ENCODE measurements around the gene INSRR. TPM values are rescaled to one million over a fixed set of nuclear protein-coding genes. Genes with fewer than 3 reads are reported as not detected.

Gene INSRR
- total and polyA plus RNA-seq, 2 of the 8 experiments (the other 6 are each of a cell fraction or from before 2014, with no cell fraction given), result 0.02 TPM; not detected in 1

DNA sequence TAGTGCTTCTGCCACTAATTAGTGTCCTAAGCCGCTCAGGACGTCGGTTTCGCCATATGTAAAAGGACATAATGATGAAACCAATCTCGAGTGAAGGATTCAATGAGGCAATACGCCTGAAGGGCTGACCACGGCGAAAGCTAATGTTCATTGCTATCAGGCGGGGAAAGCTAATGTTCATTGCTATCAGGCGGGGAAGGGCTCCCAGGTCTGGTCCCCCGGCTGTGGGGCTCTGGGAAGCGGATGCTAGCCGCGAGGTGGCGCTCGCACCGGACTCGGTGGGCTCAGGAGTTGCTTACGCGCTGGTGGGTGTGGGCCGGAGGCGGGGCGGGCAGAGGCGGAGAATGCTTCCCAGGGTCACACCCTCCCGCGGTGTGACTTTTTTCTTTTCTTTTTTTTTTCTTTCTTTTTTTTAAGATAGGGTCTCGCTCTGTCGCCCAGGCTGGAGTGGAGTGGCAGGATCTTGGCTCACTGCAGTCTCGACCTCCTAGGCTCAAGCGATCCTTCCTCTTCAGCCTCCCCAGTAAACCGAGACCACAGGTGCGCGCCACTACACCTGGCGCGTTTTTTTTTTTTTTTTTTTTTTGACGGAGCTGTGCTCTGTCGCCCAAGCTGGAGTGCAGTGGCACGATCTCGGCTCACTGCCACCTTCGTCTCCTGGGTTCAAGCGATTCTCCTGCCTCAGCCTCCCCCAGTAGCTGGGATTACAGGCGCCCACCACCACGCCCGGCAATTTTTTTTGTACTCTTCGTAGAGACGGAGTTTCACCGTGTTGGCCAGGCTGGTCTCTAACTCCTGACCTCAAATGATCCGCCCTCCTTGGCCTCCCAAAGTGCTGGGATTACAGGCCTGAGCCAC lies 33.5 kb upstream of the INSRR start (continued):
- no peak for TF ChIP-seq EP300 (IDR thresholded peaks at IDR 0.05; ENCODE audit: borderline replicate concordance in 1 of 2, low read depth in 2 of 2, low read length in 2 of 2)
- TF ChIP-seq, protein P1, sequence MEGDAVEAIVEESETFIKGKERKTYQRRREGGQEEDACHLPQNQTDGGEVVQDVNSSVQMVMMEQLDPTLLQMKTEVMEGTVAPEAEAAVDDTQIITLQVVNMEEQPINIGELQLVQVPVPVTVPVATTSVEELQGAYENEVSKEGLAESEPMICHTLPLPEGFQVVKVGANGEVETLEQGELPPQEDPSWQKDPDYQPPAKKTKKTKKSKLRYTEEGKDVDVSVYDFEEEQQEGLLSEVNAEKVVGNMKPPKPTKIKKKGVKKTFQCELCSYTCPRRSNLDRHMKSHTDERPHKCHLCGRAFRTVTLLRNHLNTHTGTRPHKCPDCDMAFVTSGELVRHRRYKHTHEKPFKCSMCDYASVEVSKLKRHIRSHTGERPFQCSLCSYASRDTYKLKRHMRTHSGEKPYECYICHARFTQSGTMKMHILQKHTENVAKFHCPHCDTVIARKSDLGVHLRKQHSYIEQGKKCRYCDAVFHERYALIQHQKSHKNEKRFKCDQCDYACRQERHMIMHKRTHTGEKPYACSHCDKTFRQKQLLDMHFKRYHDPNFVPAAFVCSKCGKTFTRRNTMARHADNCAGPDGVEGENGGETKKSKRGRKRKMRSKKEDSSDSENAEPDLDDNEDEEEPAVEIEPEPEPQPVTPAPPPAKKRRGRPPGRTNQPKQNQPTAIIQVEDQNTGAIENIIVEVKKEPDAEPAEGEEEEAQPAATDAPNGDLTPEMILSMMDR (IDR thresholded peaks at IDR 0.05; ENCODE audit: control extremely low read depth in 1 of 3, insufficient read depth in 1 of 3, low read depth in 1 of 3, low read length in 3 of 3), result peak; percentile 84 to 93 (median 92)
